Measurements from ENCODE around the gene GNA14.

- TF ChIP-seq CTCF (conservative IDR thresholded peaks at IDR 0.05 in 1 of 2, IDR thresholded peaks at IDR 0.05 in 1 of 2; ENCODE audit: extremely low read depth in 1 of 2, insufficient read depth in 1 of 2, low read depth in 1 of 2, low read length in 2 of 2) (no peak), EZH2 (IDR thresholded peaks at IDR 0.05; ENCODE audit: borderline replicate concordance, low read length) (no peak)
Measured at GRCh38 chr9:77575785-77576184, 72.3 kb downstream of the GNA14 start.
